Measurements from ENCODE around the gene PPA1.
A peak's percentile ranks its signal among the peaks of the same experiment; 100 is the strongest.
"Not testable (repeated sequence)": the region's sequence is repeated elsewhere in the genome, so short reads cannot be mapped to it uniquely, and the experiment has no call there.

PPA1 gene

GRCh38 chr10:70254778-70255328 is 21.6 kb upstream of the PPA1 start:
- no peak for DNase-seq

GRCh38 chr10:70253878-70254765 is 20.9 kb upstream of the PPA1 start:
- DNase-seq: no peak

- DNase-seq: no peak
Measured at GRCh38 chr10:70250961-70251680, 17.9 kb upstream of the PPA1 start.

- DNase-seq: no peak
Measured at GRCh38 chr10:70247360-70247759, 14.1 kb upstream of the PPA1 start.

- no peak for DNase-seq
Measured at GRCh38 chr10:70241081-70241480, 7.9 kb upstream of the PPA1 start.

GRCh38 chr10:70239986-70240385 is 6.8 kb upstream of the PPA1 start:
- not testable (repeated sequence) for DNase-seq

GRCh38 chr10:70239077-70239976 is 6.1 kb upstream of the PPA1 start:
- DNase-seq: not testable (repeated sequence)

- DNase-seq: not testable (repeated sequence)
Measured at GRCh38 chr10:70237958-70238536, 4.8 kb upstream of the PPA1 start.

GRCh38 chr10:70234668-70235447 is 1.6 kb upstream of the PPA1 start:
- no peak for DNase-seq

- no peak for DNase-seq
Measured at GRCh38 chr10:70233939-70234300, 691 bp upstream of the PPA1 start.

GRCh38 chr10:70232859-70233108 is 445 bp downstream of the PPA1 start:
- DNase-seq: no peak

- peak; percentile 54 for DNase-seq
Measured at GRCh38 chr10:70232155-70232858, 922 bp downstream of the PPA1 start.

- no peak for DNase-seq
Measured at GRCh38 chr10:70228491-70228890, 4.7 kb downstream of the PPA1 start.

GRCh38 chr10:70227548-70228320 is 5.5 kb downstream of the PPA1 start:
- DNase-seq: peak; percentile 7

GRCh38 chr10:70223728-70224127 is 9.5 kb downstream of the PPA1 start:
- DNase-seq: peak; percentile 25

GRCh38 chr10:70222811-70223447 is 10.3 kb downstream of the PPA1 start:
- DNase-seq: not testable (repeated sequence)

- DNase-seq: no peak
Measured at GRCh38 chr10:70222340-70222794, 10.9 kb downstream of the PPA1 start.

GRCh38 chr10:70221030-70221429 is 12.2 kb downstream of the PPA1 start:
- no peak for DNase-seq

GRCh38 chr10:70212879-70213278 is 20.4 kb downstream of the PPA1 start:
- DNase-seq: peak; percentile 56
